BLaER1 treated with 17β-estradiol and CSF1 and Interleukin-3, amounts not matched to agents 10 nM and 100 nM (cell line): ENCODE measurements around the gene FLNB.
"Not testable (repeated sequence)": the region's sequence is repeated elsewhere in the genome, so short reads cannot be mapped to it uniquely, and the experiment has no call there.

Source experiments
- H3K27ac ChIP-seq, 11 experiments: shearing (Covaris generic); formaldehyde crosslinking; 2 replicates each; pipeline ENCODE4 v1.8.1; 2022
- H3K27me3 ChIP-seq, 11 experiments: shearing (Covaris generic); formaldehyde crosslinking; 2 replicates each; pipeline ENCODE4 v1.8.1; 2022
- H3K36me3 ChIP-seq, 11 experiments: shearing (Covaris generic); formaldehyde crosslinking; 2 replicates each; pipeline ENCODE4 v1.8.1; 2022
- H3K4me1 ChIP-seq, 10 experiments: shearing (Covaris generic); formaldehyde crosslinking; 2 replicates each; pipeline ENCODE4 v1.8.1; 2022
- H3K4me2 ChIP-seq, 11 experiments: shearing (Covaris generic); formaldehyde crosslinking; 2 replicates each; pipeline ENCODE4 v1.8.1; 2022
- H3K4me3 ChIP-seq, 10 experiments: shearing (Covaris generic); formaldehyde crosslinking; 2 replicates each; pipeline ENCODE4 v1.8.1; 2022
- H3K9ac ChIP-seq, 11 experiments: shearing (Covaris generic); formaldehyde crosslinking; 2 replicates each; pipeline ENCODE4 v1.8.1; 2022
- H3K9me3 ChIP-seq, 11 experiments: shearing (Covaris generic); formaldehyde crosslinking; replicated peaks in 1 of 11; 2 replicates each; pipeline ENCODE4 v1.8.1; 2022
- H4K20me1 ChIP-seq, 11 experiments: shearing (Covaris generic); formaldehyde crosslinking; 2 replicates each; pipeline ENCODE4 v1.8.1; 2022
- Cebpa-rat ChIP-seq, 11 experiments: shearing (Covaris generic); IDR thresholded peaks; 2 replicates each; pipeline ENCODE4 v1.8.1; 2022

FLNB gene

GRCh38 chr3:57983734-57984518 is 24.3 kb upstream of the FLNB start:
- no peak; a peak in 1 of 22 replicates for TF ChIP-seq Cebpa-rat (IDR thresholded peaks at IDR 0.05)
- 0 out of 22 replicates have a peak, but pooled peaks cover 0 to 4% (median 0%) of the 10 kb centered on the region in 11 experiments for H3K9me3 ChIP-seq
- H3K4me2 ChIP-seq = peak overlapping the region; percentile 72 to 94 (median 83)
- H3K4me3 ChIP-seq = peak overlapping the region in 3 of 10 experiments; percentile 1 to 37 (median 18); a peak in 2 of 20 replicates
- peak overlapping the region in 9 of 11 experiments; percentile 58 to 77 (median 67); a peak in 17 of 22 replicates for H3K9ac ChIP-seq
- peak overlapping the region in 10 of 11 experiments; percentile 69 to 89 (median 84); a peak in 21 of 22 replicates for H3K27ac ChIP-seq
- peaks cover 54 to 76% (median 64%) of the 10 kb centered on the region in 10 experiments for H3K4me1 ChIP-seq
- H4K20me1 ChIP-seq = no peaks in the 10 kb centered on the region
- H3K36me3 ChIP-seq = no peaks in the 10 kb centered on the region
- no peaks in the 10 kb centered on the region for H3K27me3 ChIP-seq

GRCh38 chr3:57985176-57985983 is 22.8 kb upstream of the FLNB start:
- Histone ChIP-seq H3K4me2 (peak overlapping the region in 8 of 11 experiments; percentile 72 to 94 (median 90); a peak in 14 of 22 replicates), H3K9ac (no peak overlapping the region), H3K4me3 (no peak overlapping the region), H3K9me3 (0 out of 22 replicates have a peak, but pooled peaks cover 0 to 4% (median 0%) of the 10 kb centered on the region in 11 experiments), H3K4me1 (peaks cover 43 to 61% (median 56%) of the 10 kb centered on the region in 10 experiments), H3K27ac (peak overlapping the region in 9 of 11 experiments; percentile 3 to 89 (median 84); a peak in 17 of 22 replicates), H3K36me3 (no peaks in the 10 kb centered on the region), H3K27me3 (no peaks in the 10 kb centered on the region), H4K20me1 (no peaks in the 10 kb centered on the region)
- no peak for TF ChIP-seq Cebpa-rat (IDR thresholded peaks at IDR 0.05)

- Histone ChIP-seq H3K4me2 (peak overlapping the region in 6 of 11 experiments; percentile 83 to 94 (median 92); a peak in 11 of 22 replicates), H3K4me3 (no peak overlapping the region), H3K27me3 (no peaks in the 10 kb centered on the region), H3K9ac (no peak overlapping the region), H3K27ac (peak overlapping the region in 8 of 11 experiments; percentile 3 to 86 (median 82); a peak in 9 of 22 replicates), H3K36me3 (no peaks in the 10 kb centered on the region), H3K9me3 (0 out of 22 replicates have a peak, but pooled peaks cover 0 to 1% (median 0%) of the 10 kb centered on the region in 11 experiments), H4K20me1 (no peaks in the 10 kb centered on the region), H3K4me1 (peaks cover 38 to 56% (median 50%) of the 10 kb centered on the region in 10 experiments)
- TF ChIP-seq Cebpa-rat (IDR thresholded peaks at IDR 0.05) = no peak
Measured at GRCh38 chr3:57985984-57986246, 22.3 kb upstream of the FLNB start.

GRCh38 chr3:57986261-57986660 is 22.0 kb upstream of the FLNB start:
- peak overlapping the region in 4 of 11 experiments; percentile 83 to 86 (median 84); a peak in 6 of 22 replicates for H3K27ac ChIP-seq
- TF ChIP-seq Cebpa-rat (IDR thresholded peaks at IDR 0.05) = no peak

GRCh38 chr3:57989198-57989597 is 19.0 kb upstream of the FLNB start:
- H3K9ac ChIP-seq, H3K36me3 ChIP-seq, H3K9me3 ChIP-seq, H3K4me3 ChIP-seq, H3K27ac ChIP-seq, H4K20me1 ChIP-seq, H3K27me3 ChIP-seq, H3K4me2 ChIP-seq: not testable (repeated sequence)
- peaks cover 7 to 25% (median 19%) of the 10 kb centered on the region in 10 experiments for H3K4me1 ChIP-seq

More at GRCh38 chr3:57986261-57986660, 22.0 kb upstream of the FLNB start:
- Histone ChIP-seq H3K4me2 (peak overlapping the region in 6 of 11 experiments; percentile 83 to 94 (median 92); a peak in 9 of 22 replicates), H4K20me1 (no peaks in the 10 kb centered on the region), H3K36me3 (no peaks in the 10 kb centered on the region), H3K4me1 (peaks cover 34 to 53% (median 47%) of the 10 kb centered on the region in 10 experiments), H3K9ac (no peak overlapping the region), H3K9me3 (no peaks in the 10 kb centered on the region), H3K27me3 (no peaks in the 10 kb centered on the region), H3K4me3 (no peak overlapping the region)

- Histone ChIP-seq H4K20me1 (no peaks in the 10 kb centered on the region), H3K27me3 (no peaks in the 10 kb centered on the region), H3K9me3 (no peaks in the 10 kb centered on the region), H3K4me3 (no peak overlapping the region), H3K36me3 (no peaks in the 10 kb centered on the region), H3K4me2 (no peak overlapping the region), H3K27ac (no peak overlapping the region), H3K9ac (no peak overlapping the region), H3K4me1 (peaks cover 3 to 20% (median 15%) of the 10 kb centered on the region in 10 experiments)
- TF ChIP-seq Cebpa-rat (IDR thresholded peaks at IDR 0.05) = no peak
Measured at GRCh38 chr3:57989646-57990045, 18.6 kb upstream of the FLNB start.

GRCh38 chr3:57992452-57993213 is 15.6 kb upstream of the FLNB start:
- H3K4me1 ChIP-seq = no peaks in the 10 kb centered on the region
- H3K27ac ChIP-seq = no peak overlapping the region
- TF ChIP-seq Cebpa-rat (IDR thresholded peaks at IDR 0.05) = no peak
- H3K9ac ChIP-seq = no peak overlapping the region
- no peak overlapping the region for H3K4me2 ChIP-seq
- no peak overlapping the region for H3K4me3 ChIP-seq
- H3K36me3 ChIP-seq = no peaks in the 10 kb centered on the region
- H3K27me3 ChIP-seq = no peaks in the 10 kb centered on the region
- H3K9me3 ChIP-seq = no peaks in the 10 kb centered on the region
- no peaks in the 10 kb centered on the region for H4K20me1 ChIP-seq

- no peak for TF ChIP-seq Cebpa-rat (IDR thresholded peaks at IDR 0.05)
- Histone ChIP-seq H3K36me3 (no peaks in the 10 kb centered on the region), H3K4me2 (peak overlapping the region in 3 of 11 experiments; percentile 44 to 57 (median 49); a peak in 7 of 22 replicates), H3K27me3 (no peaks in the 10 kb centered on the region), H4K20me1 (no peaks in the 10 kb centered on the region), H3K9ac (no peak overlapping the region), H3K27ac (no peak overlapping the region), H3K9me3 (no peaks in the 10 kb centered on the region; a peak in 1 of 22 replicates), H3K4me1 (peaks cover 0 to 11% (median 0%) of the 10 kb centered on the region in 10 experiments; a peak in 7 of 20 replicates), H3K4me3 (no peak overlapping the region)
Measured at GRCh38 chr3:57998366-57999283, 9.6 kb upstream of the FLNB start.
